Spleen (tissue), 7 donors: Measurements from ENCODE around the gene MVK.

Experiments used
- POLR2A ChIP-seq, 3 donors: fragments of 450-650 bp; IDR thresholded peaks; one replicate each; pipeline ENCODE4 v1.5.1; 2017; ENCODE audit warnings: antibody characterized with exemption in 3 of 3, mild to moderate bottlenecking in 1 of 3
- POLR2AphosphoS5 ChIP-seq, 3 donors: sonication (generic); formaldehyde crosslinking; IDR thresholded peaks; one replicate each; pipeline ENCODE4 v1.5.1; 2017; ENCODE audit warnings: antibody characterized with exemption in 3 of 3
- TF ChIP-seq, protein P1 (sequence below), 11 experiments: fragments of 200-600 bp in 7 of 11; fragments of 450-650 bp in 4 of 11; sonication (generic) in 4 of 11; IDR thresholded peaks in 8 of 11; conservative IDR thresholded peaks in 3 of 11; 1 replicate in 7 of 11; 2 replicates in 4 of 11; pipeline versions ENCODE4 v1.4.0 to v1.8.0; 2016 to 2021; ENCODE audit warnings: antibody characterized with exemption in 11 of 11, inconsistent platforms in 4 of 11, mild to moderate bottlenecking in 1 of 11
- donor health status: DM: no; HTN: no; CAD: no; lungs with moderate emphysema.
- donor health status: DM: no; HTN: no; CAD: no.
- donor health status: DM: no; HTN: no; CAD: no.

- TF ChIP-seq POLR2AphosphoS5 (IDR thresholded peaks at IDR 0.05): peak in 1 of 3 donors; percentile 24
- TF ChIP-seq, protein P1, sequence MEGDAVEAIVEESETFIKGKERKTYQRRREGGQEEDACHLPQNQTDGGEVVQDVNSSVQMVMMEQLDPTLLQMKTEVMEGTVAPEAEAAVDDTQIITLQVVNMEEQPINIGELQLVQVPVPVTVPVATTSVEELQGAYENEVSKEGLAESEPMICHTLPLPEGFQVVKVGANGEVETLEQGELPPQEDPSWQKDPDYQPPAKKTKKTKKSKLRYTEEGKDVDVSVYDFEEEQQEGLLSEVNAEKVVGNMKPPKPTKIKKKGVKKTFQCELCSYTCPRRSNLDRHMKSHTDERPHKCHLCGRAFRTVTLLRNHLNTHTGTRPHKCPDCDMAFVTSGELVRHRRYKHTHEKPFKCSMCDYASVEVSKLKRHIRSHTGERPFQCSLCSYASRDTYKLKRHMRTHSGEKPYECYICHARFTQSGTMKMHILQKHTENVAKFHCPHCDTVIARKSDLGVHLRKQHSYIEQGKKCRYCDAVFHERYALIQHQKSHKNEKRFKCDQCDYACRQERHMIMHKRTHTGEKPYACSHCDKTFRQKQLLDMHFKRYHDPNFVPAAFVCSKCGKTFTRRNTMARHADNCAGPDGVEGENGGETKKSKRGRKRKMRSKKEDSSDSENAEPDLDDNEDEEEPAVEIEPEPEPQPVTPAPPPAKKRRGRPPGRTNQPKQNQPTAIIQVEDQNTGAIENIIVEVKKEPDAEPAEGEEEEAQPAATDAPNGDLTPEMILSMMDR (IDR thresholded peaks at IDR 0.05 in 8 of 11, conservative IDR thresholded peaks at IDR 0.05 in 3 of 11): no peak
- no peak for TF ChIP-seq POLR2A (IDR thresholded peaks at IDR 0.05)
Measured at GRCh38 chr12:109588461-109589239, 15.1 kb downstream of the MVK start.
